ENCODE data around the gene HBS1L.

Gene HBS1L

DNA sequence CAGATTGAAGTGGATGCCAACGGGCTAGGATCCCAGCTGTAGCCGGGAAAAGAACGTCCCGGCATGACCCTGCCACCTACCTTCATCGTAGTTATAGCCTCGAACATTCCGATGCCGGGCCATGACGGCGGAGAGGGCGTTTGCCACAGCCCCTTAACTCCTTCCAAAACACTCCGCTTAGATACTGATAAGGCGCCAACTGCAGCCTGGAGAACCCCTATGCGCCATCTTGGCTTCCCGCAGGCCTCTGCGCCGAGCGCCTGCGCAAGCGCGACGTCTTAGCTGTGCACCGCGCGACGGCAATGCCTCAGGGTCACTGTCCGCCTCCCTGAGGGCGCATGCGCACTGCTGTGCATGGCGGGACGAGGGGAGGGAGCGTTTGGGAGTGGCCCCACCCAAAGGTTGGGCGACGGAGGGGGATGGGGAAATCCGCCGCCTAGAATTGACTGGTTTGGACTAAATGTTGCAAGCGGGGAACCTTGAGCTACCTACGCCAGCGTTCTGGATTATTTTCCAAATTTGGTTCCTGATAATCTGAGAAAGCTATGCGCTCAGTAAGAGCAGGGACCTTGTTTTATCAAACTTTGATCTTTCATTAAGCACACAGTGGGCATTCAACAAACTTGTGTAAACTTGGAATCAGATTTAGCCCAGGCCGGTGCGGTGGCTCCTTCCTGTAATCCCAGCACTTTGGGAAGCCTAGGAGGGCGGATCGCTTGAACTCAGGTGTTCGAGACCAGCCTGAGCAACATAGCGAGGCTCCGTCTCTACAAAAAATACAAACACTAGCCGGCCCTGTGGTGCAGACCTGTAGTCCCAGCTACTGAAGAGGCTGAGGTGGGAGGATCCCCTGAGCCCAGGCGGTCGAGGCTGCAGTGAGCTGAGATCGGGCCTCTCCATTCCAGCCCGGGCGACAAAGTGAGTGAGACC lies at the start of gene HBS1L:
Gene HBS1L, minus strand, starts transcription at position 254 of the 930 bp plus-strand sequence. Its CDS starts 131 bp downstream, at position 123.
- DNase-seq (ENCODE audit: low read depth), result peak; percentile 99
- peak within 1 kb of the TSS; percentile 90 for H3K4me3 ChIP-seq (ENCODE audit: low read depth, low read length)
- TF ChIP-seq, protein P1, sequence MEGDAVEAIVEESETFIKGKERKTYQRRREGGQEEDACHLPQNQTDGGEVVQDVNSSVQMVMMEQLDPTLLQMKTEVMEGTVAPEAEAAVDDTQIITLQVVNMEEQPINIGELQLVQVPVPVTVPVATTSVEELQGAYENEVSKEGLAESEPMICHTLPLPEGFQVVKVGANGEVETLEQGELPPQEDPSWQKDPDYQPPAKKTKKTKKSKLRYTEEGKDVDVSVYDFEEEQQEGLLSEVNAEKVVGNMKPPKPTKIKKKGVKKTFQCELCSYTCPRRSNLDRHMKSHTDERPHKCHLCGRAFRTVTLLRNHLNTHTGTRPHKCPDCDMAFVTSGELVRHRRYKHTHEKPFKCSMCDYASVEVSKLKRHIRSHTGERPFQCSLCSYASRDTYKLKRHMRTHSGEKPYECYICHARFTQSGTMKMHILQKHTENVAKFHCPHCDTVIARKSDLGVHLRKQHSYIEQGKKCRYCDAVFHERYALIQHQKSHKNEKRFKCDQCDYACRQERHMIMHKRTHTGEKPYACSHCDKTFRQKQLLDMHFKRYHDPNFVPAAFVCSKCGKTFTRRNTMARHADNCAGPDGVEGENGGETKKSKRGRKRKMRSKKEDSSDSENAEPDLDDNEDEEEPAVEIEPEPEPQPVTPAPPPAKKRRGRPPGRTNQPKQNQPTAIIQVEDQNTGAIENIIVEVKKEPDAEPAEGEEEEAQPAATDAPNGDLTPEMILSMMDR (IDR thresholded peaks at IDR 0.05; ENCODE audit: insufficient read depth, low read depth, low read length, missing control alignments), result no peak

DNA sequence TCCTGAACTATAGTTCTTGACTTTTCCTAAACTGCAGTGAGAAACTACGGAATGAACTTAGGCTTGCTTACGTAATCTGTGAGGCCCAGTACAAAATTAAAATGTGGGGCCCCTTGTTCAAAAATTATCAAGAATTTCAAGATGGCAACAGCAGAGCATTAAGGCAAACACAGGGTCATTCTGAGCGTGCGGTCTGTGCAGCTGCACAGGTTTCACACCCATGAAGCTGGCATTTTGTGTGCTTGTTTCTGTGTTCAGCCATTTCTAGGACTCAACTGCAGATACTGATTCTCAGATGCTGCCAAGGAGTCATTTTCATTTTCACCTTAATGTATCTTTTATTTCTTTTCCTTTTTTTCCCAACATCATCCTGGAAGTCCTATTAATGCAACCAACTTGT lies 49.6 kb upstream of the HBS1L start:
- TF ChIP-seq, protein P1 (IDR thresholded peaks at IDR 0.05; ENCODE audit: insufficient read depth, low read depth, low read length, missing control alignments), result no peak
- no peak overlapping the region for H3K4me3 ChIP-seq (ENCODE audit: low read depth, low read length)
- DNase-seq (ENCODE audit: low read depth), result no peak

DNA sequence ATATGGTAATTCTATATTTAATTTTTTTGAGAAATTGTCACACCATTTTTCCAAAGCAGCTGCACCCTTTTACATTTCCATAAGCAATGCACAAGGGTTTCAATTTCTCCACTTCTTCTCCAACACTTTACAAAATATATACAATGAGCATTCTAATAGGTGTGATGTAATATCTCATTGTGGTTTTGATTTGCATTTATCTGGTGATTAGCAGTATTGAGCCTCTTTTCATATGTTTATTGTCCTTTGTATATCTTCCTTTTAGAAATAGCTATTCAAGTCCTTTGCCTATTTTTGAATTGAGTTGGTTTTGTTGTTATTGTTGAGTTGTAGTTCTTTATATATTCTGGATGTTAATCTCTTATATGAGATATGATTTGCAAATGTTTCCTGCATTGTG lies 47.6 kb upstream of the HBS1L start:
- no peak overlapping the region for H3K4me3 ChIP-seq (ENCODE audit: low read depth, low read length)
- DNase-seq (ENCODE audit: low read depth), result no peak
- TF ChIP-seq, protein P1 (IDR thresholded peaks at IDR 0.05; ENCODE audit: insufficient read depth, low read depth, low read length, missing control alignments), result no peak

DNA sequence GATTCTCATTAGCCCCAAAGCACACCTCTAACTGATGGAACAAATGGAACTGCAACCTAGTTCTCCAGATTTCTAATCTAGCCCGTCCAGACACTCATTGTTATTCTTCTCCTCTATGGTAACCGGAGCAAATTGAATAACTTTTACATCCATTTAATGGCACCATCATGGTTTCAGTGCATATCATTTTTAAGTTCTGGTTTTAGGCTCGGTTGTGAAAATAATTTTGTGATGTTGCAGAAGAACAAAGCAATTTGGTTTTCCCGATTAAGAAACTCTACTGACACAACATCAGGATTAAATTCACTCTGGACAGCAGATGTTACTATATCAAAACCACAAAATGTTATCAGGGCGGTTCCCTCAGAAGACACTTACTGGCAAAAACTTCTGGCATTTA lies 42.5 kb upstream of the HBS1L start:
- TF ChIP-seq, protein P1 (IDR thresholded peaks at IDR 0.05; ENCODE audit: insufficient read depth, low read depth, low read length, missing control alignments), result no peak
- H3K4me3 ChIP-seq (ENCODE audit: low read depth, low read length), result no peak overlapping the region
- DNase-seq (ENCODE audit: low read depth), result no peak

DNA sequence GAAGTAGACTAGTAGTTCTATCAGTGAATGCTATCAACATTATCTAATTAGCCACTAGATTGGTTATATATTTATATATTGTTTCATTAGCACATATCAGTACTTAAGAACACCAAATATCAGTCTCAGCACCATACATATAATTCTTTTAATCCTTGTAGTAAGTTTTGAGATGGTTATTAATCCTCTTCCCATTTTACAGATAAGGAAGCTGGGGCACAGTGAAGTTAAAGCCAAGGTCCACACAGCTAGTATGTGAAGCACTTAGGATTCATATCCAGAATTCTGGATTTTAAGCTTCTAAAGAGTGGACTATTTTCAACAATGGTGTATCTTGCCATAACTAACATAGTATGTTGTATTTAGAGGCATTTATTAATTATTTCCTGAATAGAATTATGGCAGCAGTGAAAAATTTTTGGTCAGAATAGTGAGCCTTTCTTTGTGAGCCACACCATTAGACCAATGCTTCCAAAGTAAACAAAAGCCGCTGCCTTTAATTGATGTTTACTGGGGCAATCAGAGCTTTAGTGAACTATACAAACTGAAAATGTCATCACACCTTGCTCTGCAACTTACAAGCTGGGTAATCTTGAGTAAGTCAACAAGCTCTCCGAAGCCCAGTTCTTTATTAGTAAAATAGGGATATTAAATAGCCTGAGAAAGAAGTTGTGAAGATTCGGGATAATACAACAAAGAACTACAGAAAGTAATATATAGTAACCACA lies 41.9 kb upstream of the HBS1L start:
- H3K4me3 ChIP-seq (ENCODE audit: low read depth, low read length), result no peak overlapping the region
- TF ChIP-seq, protein P1 (IDR thresholded peaks at IDR 0.05; ENCODE audit: insufficient read depth, low read depth, low read length, missing control alignments), result no peak
- no peak for DNase-seq (ENCODE audit: low read depth)

DNA sequence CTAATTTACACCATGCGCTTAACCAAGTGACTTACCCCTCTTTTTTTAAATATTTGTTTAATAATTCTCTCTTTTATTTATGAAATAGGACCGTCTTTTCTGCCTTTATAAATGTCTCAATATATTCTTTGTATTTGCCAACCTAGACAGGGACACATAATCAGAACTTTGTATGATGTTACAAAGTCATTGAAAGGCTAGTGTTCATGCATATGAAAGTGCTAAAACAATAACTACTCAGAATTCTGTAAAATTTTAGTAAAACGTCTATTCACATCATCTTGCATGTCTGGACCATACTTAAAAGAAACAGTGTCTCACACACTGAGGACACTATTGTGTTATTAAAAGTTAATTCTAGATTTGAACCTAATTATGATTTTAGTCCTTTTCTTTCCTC lies 41.1 kb upstream of the HBS1L start:
- DNase-seq (ENCODE audit: low read depth), result no peak
- TF ChIP-seq, protein P1 (IDR thresholded peaks at IDR 0.05; ENCODE audit: insufficient read depth, low read depth, low read length, missing control alignments), result no peak
- no peak overlapping the region for H3K4me3 ChIP-seq (ENCODE audit: low read depth, low read length)

Data from GM12865 (cell line).